ENCODE data around the gene UBAC2.
"Not testable (repeated sequence)": the region's sequence is repeated elsewhere in the genome, so short reads cannot be mapped to it uniquely, and the experiment has no call there.

Gene UBAC2

GRCh38 chr13:99231721-99232120, 31.1 kb downstream of the UBAC2 start:
- Histone ChIP-seq H3K4me3 (IDR thresholded peaks at IDR 0.05; ENCODE audit: insufficient read depth, low read depth, low read length) (no peak overlapping the region), H3K79me2 (ENCODE audit: insufficient read depth, low read depth) (no peaks in the 10 kb centered on the region), H3K9ac (no peak overlapping the region), H3K4me2 (no peak overlapping the region), H3K36me3 (ENCODE audit: insufficient read depth) (no peaks in the 10 kb centered on the region), H3K4me1 (ENCODE audit: low read depth, poor library complexity, severe bottlenecking) (peaks cover 6% of the 10 kb centered on the region), H3K27me3 (ENCODE audit: insufficient read depth, low read depth) (no peaks in the 10 kb centered on the region), H2AFZ (ENCODE audit: low read depth) (no peak overlapping the region), H3K27ac (no peak overlapping the region), H4K20me1 (ENCODE audit: insufficient read depth) (no peaks in the 10 kb centered on the region)
- no peak for TF ChIP-seq CTCF (conservative IDR thresholded peaks at IDR 0.05; ENCODE audit: low read depth, low read length)

- H3K36me3 ChIP-seq (ENCODE audit: insufficient read depth), result no peaks in the 10 kb centered on the region
- H3K27me3 ChIP-seq (ENCODE audit: insufficient read depth, low read depth), result no peaks in the 10 kb centered on the region
- H3K4me3 ChIP-seq (IDR thresholded peaks at IDR 0.05; ENCODE audit: insufficient read depth, low read depth, low read length), result no peak overlapping the region
- TF ChIP-seq CTCF (conservative IDR thresholded peaks at IDR 0.05; ENCODE audit: low read depth, low read length), result no peak
- no peak overlapping the region for H2AFZ ChIP-seq (ENCODE audit: low read depth)
- no peak overlapping the region for H3K9ac ChIP-seq
- no peak overlapping the region for H3K4me2 ChIP-seq
- H3K79me2 ChIP-seq (ENCODE audit: insufficient read depth, low read depth), result no peaks in the 10 kb centered on the region
- H4K20me1 ChIP-seq (ENCODE audit: insufficient read depth), result no peaks in the 10 kb centered on the region
- no peaks in the 10 kb centered on the region for H3K4me1 ChIP-seq (ENCODE audit: low read depth, poor library complexity, severe bottlenecking)
- H3K27ac ChIP-seq, result no peak overlapping the region
These were observed 37.5 kb downstream of the UBAC2 start for GRCh38 chr13:99237981-99238662.

GRCh38 chr13:99246100-99246499, 45.4 kb downstream of the UBAC2 start:
- H2AFZ ChIP-seq (ENCODE audit: low read depth), result no peak overlapping the region
- H3K36me3 ChIP-seq (ENCODE audit: insufficient read depth), result no peaks in the 10 kb centered on the region
- H3K4me1 ChIP-seq (ENCODE audit: low read depth, poor library complexity, severe bottlenecking), result no peaks in the 10 kb centered on the region
- TF ChIP-seq CTCF (conservative IDR thresholded peaks at IDR 0.05; ENCODE audit: low read depth, low read length), result no peak
- no peaks in the 10 kb centered on the region for H3K79me2 ChIP-seq (ENCODE audit: insufficient read depth, low read depth)
- no peaks in the 10 kb centered on the region for H4K20me1 ChIP-seq (ENCODE audit: insufficient read depth)
- H3K4me2 ChIP-seq, result no peak overlapping the region
- H3K4me3 ChIP-seq (IDR thresholded peaks at IDR 0.05; ENCODE audit: insufficient read depth, low read depth, low read length), result no peak overlapping the region
- no peak overlapping the region for H3K27ac ChIP-seq
- H3K27me3 ChIP-seq (ENCODE audit: insufficient read depth, low read depth), result no peaks in the 10 kb centered on the region
- no peak overlapping the region for H3K9ac ChIP-seq

- H4K20me1 ChIP-seq (ENCODE audit: insufficient read depth); H2AFZ ChIP-seq (ENCODE audit: low read depth); H3K9ac ChIP-seq; H3K4me2 ChIP-seq; H3K27me3 ChIP-seq (ENCODE audit: insufficient read depth, low read depth); H3K36me3 ChIP-seq (ENCODE audit: insufficient read depth); H3K4me3 ChIP-seq (IDR thresholded peaks at IDR 0.05; ENCODE audit: insufficient read depth, low read depth, low read length); H3K27ac ChIP-seq; H3K4me1 ChIP-seq (ENCODE audit: low read depth, poor library complexity, severe bottlenecking); H3K79me2 ChIP-seq (ENCODE audit: insufficient read depth, low read depth): not testable (repeated sequence)
These were observed 48.5 kb downstream of the UBAC2 start for GRCh38 chr13:99249178-99249577.

DNA sequence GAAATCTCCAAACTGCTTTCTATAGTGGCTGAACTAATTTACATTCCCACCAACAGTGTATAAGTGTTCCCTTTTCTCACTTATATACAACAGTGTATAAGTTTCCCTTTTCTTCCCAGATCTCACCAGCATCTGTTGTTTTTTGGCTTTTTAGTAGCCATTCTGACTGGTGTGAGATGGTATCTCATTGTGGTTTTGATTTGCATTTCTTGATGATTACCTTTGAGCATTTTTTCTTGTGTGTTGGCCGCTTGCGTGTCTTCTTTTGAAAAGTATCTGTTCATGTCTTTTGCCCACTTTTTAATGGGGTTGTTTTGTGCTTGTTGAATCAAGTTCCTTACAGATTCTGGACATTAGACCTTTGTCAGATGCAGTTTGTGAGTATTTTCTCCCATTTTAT, 49.0 kb downstream of the UBAC2 start:
- H3K9ac ChIP-seq; H3K4me3 ChIP-seq (IDR thresholded peaks at IDR 0.05; ENCODE audit: insufficient read depth, low read depth, low read length); H3K4me1 ChIP-seq (ENCODE audit: low read depth, poor library complexity, severe bottlenecking); H3K27me3 ChIP-seq (ENCODE audit: insufficient read depth, low read depth); H2AFZ ChIP-seq (ENCODE audit: low read depth); H3K27ac ChIP-seq; H3K4me2 ChIP-seq; H4K20me1 ChIP-seq (ENCODE audit: insufficient read depth); H3K36me3 ChIP-seq (ENCODE audit: insufficient read depth); H3K79me2 ChIP-seq (ENCODE audit: insufficient read depth, low read depth): not testable (repeated sequence)
